ENCODE results near the gene CCL7.

Gene CCL7

DNA sequence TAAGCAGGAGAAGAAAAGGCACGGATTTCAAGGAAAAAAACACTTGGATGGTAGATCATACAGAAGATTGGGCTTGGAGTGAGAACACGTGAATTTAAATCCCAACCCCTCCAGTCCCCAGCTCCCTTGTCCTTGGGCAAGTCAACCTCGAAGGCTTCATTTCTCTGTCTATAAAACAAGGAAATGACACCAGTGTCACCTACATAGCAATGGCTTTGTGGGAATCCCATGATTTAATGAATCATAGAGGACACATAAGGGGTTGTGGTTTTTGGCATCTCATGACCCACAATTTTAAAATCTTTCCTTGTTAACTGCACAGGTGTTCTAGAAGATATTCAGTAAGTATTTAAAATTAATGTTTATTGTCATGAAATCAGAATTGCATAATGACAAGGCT, 23.1 kb upstream of the CCL7 start:
- no peaks in the 10 kb centered on the region for H3K36me3 ChIP-seq (ENCODE audit: control insufficient read depth, insufficient read depth, low read length)
- H3K4me3 ChIP-seq (ENCODE audit: low read depth, low read length): no peak overlapping the region
- H3K27ac ChIP-seq (ENCODE audit: low read depth, low read length): no peak overlapping the region

DNA sequence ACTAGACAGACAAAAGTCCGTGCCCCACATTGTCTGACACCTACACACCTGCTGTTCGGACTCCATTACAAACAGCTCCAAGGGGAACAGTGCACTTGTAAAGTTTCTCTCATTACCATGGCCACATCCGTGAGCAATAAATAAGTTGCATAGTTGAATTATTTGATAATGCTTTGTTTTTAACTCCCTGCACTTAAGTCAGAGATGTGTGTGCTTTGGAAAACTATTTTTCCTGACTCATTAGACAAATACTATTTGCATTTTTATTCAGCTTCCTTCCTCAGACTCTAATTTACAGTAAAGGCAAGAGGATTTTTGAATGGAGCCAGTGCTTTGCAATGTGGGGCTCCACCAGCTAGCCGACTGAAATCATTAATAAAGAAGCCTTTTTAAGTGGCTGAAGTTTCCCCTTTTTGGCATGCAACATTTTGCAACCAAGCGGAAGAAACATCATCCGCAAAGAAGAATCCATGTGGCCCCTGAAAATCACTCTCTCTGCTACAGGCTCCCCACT, 21.5 kb upstream of the CCL7 start:
- Histone ChIP-seq H3K27ac (ENCODE audit: low read depth, low read length) (no peak overlapping the region), H3K36me3 (ENCODE audit: control insufficient read depth, insufficient read depth, low read length) (no peaks in the 10 kb centered on the region), H3K9ac (ENCODE audit: low read depth, low read length) (no peak overlapping the region), H3K4me3 (ENCODE audit: low read depth, low read length) (no peak overlapping the region), H3K9me3 (ENCODE audit: control insufficient read depth, insufficient read depth, low read length) (no peaks in the 10 kb centered on the region), H3K27me3 (ENCODE audit: control insufficient read depth, insufficient read depth, low read length) (peaks cover 3% of the 10 kb centered on the region; the same call in 1 of the 2 replicates), H3K4me1 (ENCODE audit: control insufficient read depth, insufficient read depth, low read length) (peaks cover 10% of the 10 kb centered on the region; the same call in 1 of the 2 replicates)

More for the DNA sequence above, 23.1 kb upstream of the CCL7 start:
- Histone ChIP-seq H3K4me1 (ENCODE audit: control insufficient read depth, insufficient read depth, low read length) (peaks cover 19% of the 10 kb centered on the region), H3K27me3 (ENCODE audit: control insufficient read depth, insufficient read depth, low read length) (no peaks in the 10 kb centered on the region; the same call in 1 of the 2 replicates), H3K9ac (ENCODE audit: low read depth, low read length) (no peak overlapping the region), H3K9me3 (ENCODE audit: control insufficient read depth, insufficient read depth, low read length) (no peaks in the 10 kb centered on the region)

GRCh38 chr17:34249061-34249460, 21.0 kb upstream of the CCL7 start:
- Histone ChIP-seq H3K9me3 (ENCODE audit: control insufficient read depth, insufficient read depth, low read length) (no peaks in the 10 kb centered on the region), H3K4me3 (ENCODE audit: low read depth, low read length) (no peak overlapping the region), H3K27ac (ENCODE audit: low read depth, low read length) (no peak overlapping the region), H3K27me3 (ENCODE audit: control insufficient read depth, insufficient read depth, low read length) (peaks cover 7% of the 10 kb centered on the region; the same call in 1 of the 2 replicates), H3K36me3 (ENCODE audit: control insufficient read depth, insufficient read depth, low read length) (no peaks in the 10 kb centered on the region), H3K9ac (ENCODE audit: low read depth, low read length) (no peak overlapping the region), H3K4me1 (ENCODE audit: control insufficient read depth, insufficient read depth, low read length) (peaks cover 15% of the 10 kb centered on the region)

- H3K36me3 ChIP-seq (ENCODE audit: control insufficient read depth, insufficient read depth, low read length): no peaks in the 10 kb centered on the region
- H3K9me3 ChIP-seq (ENCODE audit: control insufficient read depth, insufficient read depth, low read length): no peaks in the 10 kb centered on the region
- no peak overlapping the region for H3K27ac ChIP-seq (ENCODE audit: low read depth, low read length)
- no peak overlapping the region for H3K4me3 ChIP-seq (ENCODE audit: low read depth, low read length)
- H3K9ac ChIP-seq (ENCODE audit: low read depth, low read length): no peak overlapping the region
- peaks cover 20% of the 10 kb centered on the region for H3K4me1 ChIP-seq (ENCODE audit: control insufficient read depth, insufficient read depth, low read length)
- 0 out of 2 replicates have a peak, but pooled peaks cover 7% of the 10 kb centered on the region for H3K27me3 ChIP-seq (ENCODE audit: control insufficient read depth, insufficient read depth, low read length)
Observed at GRCh38 chr17:34249478-34249877, 20.5 kb upstream of the CCL7 start.

- Histone ChIP-seq H3K27ac (ENCODE audit: low read depth, low read length) (no peak overlapping the region), H3K27me3 (ENCODE audit: control insufficient read depth, insufficient read depth, low read length) (0 out of 2 replicates have a peak, but pooled peaks cover 7% of the 10 kb centered on the region), H3K9me3 (ENCODE audit: control insufficient read depth, insufficient read depth, low read length) (no peaks in the 10 kb centered on the region), H3K4me3 (ENCODE audit: low read depth, low read length) (no peak overlapping the region), H3K9ac (ENCODE audit: low read depth, low read length) (no peak overlapping the region), H3K36me3 (ENCODE audit: control insufficient read depth, insufficient read depth, low read length) (no peaks in the 10 kb centered on the region), H3K4me1 (ENCODE audit: control insufficient read depth, insufficient read depth, low read length) (peaks cover 34% of the 10 kb centered on the region)
Observed at GRCh38 chr17:34251186-34251585, 18.8 kb upstream of the CCL7 start.

GRCh38 chr17:34252095-34252443, 18.0 kb upstream of the CCL7 start:
- 0 out of 2 replicates have a peak, but pooled peaks cover 7% of the 10 kb centered on the region for H3K27me3 ChIP-seq (ENCODE audit: control insufficient read depth, insufficient read depth, low read length)
- H3K9me3 ChIP-seq (ENCODE audit: control insufficient read depth, insufficient read depth, low read length): no peaks in the 10 kb centered on the region
- peaks cover 34% of the 10 kb centered on the region for H3K4me1 ChIP-seq (ENCODE audit: control insufficient read depth, insufficient read depth, low read length)
- H3K4me3 ChIP-seq (ENCODE audit: low read depth, low read length): no peak overlapping the region
- no peaks in the 10 kb centered on the region for H3K36me3 ChIP-seq (ENCODE audit: control insufficient read depth, insufficient read depth, low read length)
- H3K27ac ChIP-seq (ENCODE audit: low read depth, low read length): no peak overlapping the region
- no peak overlapping the region for H3K9ac ChIP-seq (ENCODE audit: low read depth, low read length)

DNA sequence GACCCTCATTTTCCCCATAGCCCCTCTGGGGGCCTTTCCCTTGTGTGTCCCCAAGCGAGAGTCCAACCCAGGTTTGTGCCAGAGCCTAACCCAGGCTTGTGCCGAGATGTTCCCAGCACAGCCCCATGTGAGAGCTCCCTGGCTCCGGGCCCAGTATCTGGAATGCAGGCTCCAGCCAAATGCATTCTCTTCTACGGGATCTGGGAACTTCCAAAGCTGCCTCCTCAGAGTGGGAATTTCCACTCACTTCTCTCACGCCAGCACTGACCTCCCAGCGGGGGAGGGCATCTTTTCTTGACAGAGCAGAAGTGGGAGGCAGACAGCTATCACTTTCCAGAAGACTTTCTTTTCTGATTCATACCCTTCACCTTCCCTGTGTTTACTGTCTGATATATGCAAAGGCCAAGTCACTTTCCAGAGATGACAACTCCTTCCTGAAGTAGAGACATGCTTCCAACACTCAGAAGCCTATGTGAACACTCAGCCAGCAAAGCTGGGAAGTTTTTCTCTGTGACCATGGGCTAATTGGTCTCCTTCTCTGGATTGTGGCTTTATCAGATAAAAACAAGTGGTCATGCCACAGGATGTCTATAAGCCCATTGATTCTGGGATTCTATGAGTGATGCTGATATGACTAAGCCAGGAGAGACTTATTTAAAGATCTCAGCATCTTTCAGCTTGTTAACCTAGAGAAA, 17.4 kb upstream of the CCL7 start:
- Histone ChIP-seq H3K9me3 (ENCODE audit: control insufficient read depth, insufficient read depth, low read length) (no peaks in the 10 kb centered on the region), H3K4me3 (ENCODE audit: low read depth, low read length) (no peak overlapping the region), H3K4me1 (ENCODE audit: control insufficient read depth, insufficient read depth, low read length) (peaks cover 34% of the 10 kb centered on the region), H3K27me3 (ENCODE audit: control insufficient read depth, insufficient read depth, low read length) (0 out of 2 replicates have a peak, but pooled peaks cover 7% of the 10 kb centered on the region), H3K36me3 (ENCODE audit: control insufficient read depth, insufficient read depth, low read length) (no peaks in the 10 kb centered on the region), H3K9ac (ENCODE audit: low read depth, low read length) (no peak overlapping the region), H3K27ac (ENCODE audit: low read depth, low read length) (no peak overlapping the region)

GRCh38 chr17:34253139-34253525, 16.9 kb upstream of the CCL7 start:
- Histone ChIP-seq H3K27me3 (ENCODE audit: control insufficient read depth, insufficient read depth, low read length) (0 out of 2 replicates have a peak, but pooled peaks cover 7% of the 10 kb centered on the region), H3K9me3 (ENCODE audit: control insufficient read depth, insufficient read depth, low read length) (no peaks in the 10 kb centered on the region), H3K27ac (ENCODE audit: low read depth, low read length) (no peak overlapping the region), H3K9ac (ENCODE audit: low read depth, low read length) (no peak overlapping the region), H3K4me1 (ENCODE audit: control insufficient read depth, insufficient read depth, low read length) (peaks cover 34% of the 10 kb centered on the region), H3K4me3 (ENCODE audit: low read depth, low read length) (no peak overlapping the region), H3K36me3 (ENCODE audit: control insufficient read depth, insufficient read depth, low read length) (no peaks in the 10 kb centered on the region)

GRCh38 chr17:34254146-34254545, 15.9 kb upstream of the CCL7 start:
- H3K4me3 ChIP-seq (ENCODE audit: low read depth, low read length): peak overlapping the region; percentile 62; the same call in 1 of the 2 replicates
- H3K9me3 ChIP-seq (ENCODE audit: control insufficient read depth, insufficient read depth, low read length): no peaks in the 10 kb centered on the region
- H3K27ac ChIP-seq (ENCODE audit: low read depth, low read length): peak overlapping the region; percentile 92

GRCh38 chr17:34254651-34255380, 15.2 kb upstream of the CCL7 start, which contains the start of gene CCL2:
CCL2 (plus strand) TSS chr17:34255285; CDS start chr17:34255350, 65 bp downstream.
- H3K27me3 ChIP-seq (ENCODE audit: control insufficient read depth, insufficient read depth, low read length): 0 out of 2 replicates have a peak, but pooled peaks cover 7% of the 10 kb centered on the region
- no peak within 1 kb of the TSS for H3K9ac ChIP-seq (ENCODE audit: low read depth, low read length)
- H3K9me3 ChIP-seq (ENCODE audit: control insufficient read depth, insufficient read depth, low read length): no peaks in the 10 kb centered on the region
- no peaks in the 10 kb centered on the region for H3K36me3 ChIP-seq (ENCODE audit: control insufficient read depth, insufficient read depth, low read length)
- H3K4me3 ChIP-seq (ENCODE audit: low read depth, low read length): peak within 1 kb of the TSS; percentile 62
- peaks cover 34% of the 10 kb centered on the region for H3K4me1 ChIP-seq (ENCODE audit: control insufficient read depth, insufficient read depth, low read length)
- peak within 1 kb of the TSS; percentile 92 for H3K27ac ChIP-seq (ENCODE audit: low read depth, low read length)

More at GRCh38 chr17:34254146-34254545, 15.9 kb upstream of the CCL7 start:
- H3K4me1 ChIP-seq (ENCODE audit: control insufficient read depth, insufficient read depth, low read length): peaks cover 34% of the 10 kb centered on the region
- H3K27me3 ChIP-seq (ENCODE audit: control insufficient read depth, insufficient read depth, low read length): 0 out of 2 replicates have a peak, but pooled peaks cover 7% of the 10 kb centered on the region
- no peak overlapping the region for H3K9ac ChIP-seq (ENCODE audit: low read depth, low read length)
- no peaks in the 10 kb centered on the region for H3K36me3 ChIP-seq (ENCODE audit: control insufficient read depth, insufficient read depth, low read length)

DNA sequence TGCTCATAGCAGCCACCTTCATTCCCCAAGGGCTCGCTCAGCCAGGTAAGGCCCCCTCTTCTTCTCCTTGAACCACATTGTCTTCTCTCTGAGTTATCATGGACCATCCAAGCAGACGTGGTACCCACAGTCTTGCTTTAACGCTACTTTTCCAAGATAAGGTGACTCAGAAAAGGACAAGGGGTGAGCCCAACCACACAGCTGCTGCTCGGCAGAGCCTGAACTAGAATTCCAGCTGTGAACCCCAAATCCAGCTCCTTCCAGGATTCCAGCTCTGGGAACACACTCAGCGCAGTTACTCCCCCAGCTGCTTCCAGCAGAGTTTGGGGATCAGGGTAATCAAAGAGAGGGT, 14.7 kb upstream of the CCL7 start:
- Histone ChIP-seq H3K4me1 (ENCODE audit: control insufficient read depth, insufficient read depth, low read length) (peaks cover 34% of the 10 kb centered on the region), H3K27ac (ENCODE audit: low read depth, low read length) (peak overlapping the region; percentile 92), H3K9ac (ENCODE audit: low read depth, low read length) (no peak overlapping the region), H3K27me3 (ENCODE audit: control insufficient read depth, insufficient read depth, low read length) (0 out of 2 replicates have a peak, but pooled peaks cover 7% of the 10 kb centered on the region), H3K4me3 (ENCODE audit: low read depth, low read length) (peak overlapping the region; percentile 62), H3K9me3 (ENCODE audit: control insufficient read depth, insufficient read depth, low read length) (no peaks in the 10 kb centered on the region), H3K36me3 (ENCODE audit: control insufficient read depth, insufficient read depth, low read length) (no peaks in the 10 kb centered on the region)

All from HUES48 (cell line).